A549 treated with dexamethasone at 1 μM for 4 hours (cell line): ENCODE measurements around the gene CD2. TPM values are rescaled to one million over a fixed set of nuclear protein-coding genes. Genes with fewer than 3 reads are reported as not detected.

Source experiments
- total RNA-seq: library from RNA; stranded (reverse); fragments of 200-300 nt; extraction: Qiagen RNA extraction; gene quantifications from 5 replicates; pipeline ENCODE4 v1.2.3, GENCODE V29; 2022

Gene CD2
- not detected in 5 replicates for total RNA-seq

DNA sequence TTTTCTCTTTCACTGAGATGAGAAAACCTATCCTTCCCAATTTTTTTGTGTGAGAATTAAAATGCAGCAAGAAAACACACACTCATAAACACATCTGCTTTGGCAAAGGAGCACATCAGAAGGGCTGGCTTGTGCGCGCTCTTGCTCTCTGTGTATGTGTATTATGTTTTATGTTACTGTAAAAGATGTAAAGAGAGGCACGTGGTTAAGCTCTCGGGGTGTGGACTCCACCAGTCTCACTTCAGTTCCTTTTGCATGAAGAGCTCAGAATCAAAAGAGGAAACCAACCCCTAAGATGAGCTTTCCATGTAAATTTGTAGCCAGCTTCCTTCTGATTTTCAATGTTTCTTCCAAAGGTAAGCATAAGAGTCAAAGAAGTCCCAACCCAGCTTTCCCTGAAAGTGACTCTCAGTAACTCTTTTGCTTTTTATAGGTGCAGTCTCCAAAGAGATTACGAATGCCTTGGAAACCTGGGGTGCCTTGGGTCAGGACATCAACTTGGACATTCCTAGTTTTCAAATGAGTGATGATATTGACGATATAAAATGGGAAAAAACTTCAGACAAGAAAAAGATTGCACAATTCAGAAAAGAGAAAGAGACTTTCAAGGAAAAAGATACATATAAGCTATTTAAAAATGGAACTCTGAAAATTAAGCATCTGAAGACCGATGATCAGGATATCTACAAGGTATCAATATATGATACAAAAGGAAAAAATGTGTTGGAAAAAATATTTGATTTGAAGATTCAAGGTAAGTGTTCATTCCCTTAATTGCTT, at the start of gene CD2:
Gene CD2 (plus strand): TSS at position 233 of the 780 bp plus-strand sequence. CDS start 63 bp downstream, at position 296.

Other genes starting within 250 kb of the CD2 start
- 16.3 to 24.0 TPM (median 21.9 TPM) in 5 replicates for gene CD58, start 183.4 kb upstream of the CD2 start, total RNA-seq
- gene IGSF3, start 86.7 kb upstream of the CD2 start, total RNA-seq: 13.2 to 19.3 TPM (median 18.6 TPM) in 5 replicates
- gene PTGFRN, start 155.5 kb downstream of the CD2 start, total RNA-seq: 13.8 to 15.7 TPM (median 14.5 TPM) in 5 replicates
- 0.14 to 0.58 TPM (median 0.49 TPM) in 5 replicates for gene CD101, start 247.3 kb downstream of the CD2 start, total RNA-seq